K562 (cell line): ENCODE measurements around the gene ERICH6B. TPM values are rescaled to one million over a fixed set of nuclear protein-coding genes. Genes with fewer than 3 reads are reported as not detected.

Experiments
- ATAC-seq: fragments of 200-7000 bp; cut with Tn5 transposase; 3 replicates; pipeline ENCODE4 v1.9.1; 2020; ENCODE audit warnings: moderate library complexity
- BruUV-seq: library from RNA; stranded (reverse); fragments of 400-500 nt; replicated peaks from 2 replicates; lab custom pipeline; 2021; lab: Mats Ljungman, UMichigan
- CTCF ChIA-PET: fragments of 300-600 bp; formaldehyde crosslinking; extraction: SDS; loops from one replicate; lab custom pipeline; 2021; ENCODE audit warnings: low intra/inter-chr PET ratio; lab: Yijun Ruan, JAX
- POLR2A ChIA-PET: fragments of 300-600, 350-650 bp; sonication (Branson Sonifier 250); formaldehyde crosslinking; extraction: SDS; loops from one replicate; lab custom pipeline; 2021; ENCODE audit warnings: antibody characterized with exemption, inconsistent platforms; lab: Yijun Ruan, JAX
- DNase-seq, 4 experiments: peaks; one replicate each; pipeline versions ENCODE4 v3.0.0 to v3.0.0-alpha.2; 2011 to 2018; ENCODE audit warnings: low spot score in 3 of 4, mixed read lengths in 3 of 4; ENCODE audit errors: extremely low read depth in 1 of 4
- FAIRE-seq: peaks from 2 replicates; lab custom pipeline; 2011; peaks lifted over from hg19 to GRCh38; lab: Jason Lieb, UNC
- H2AFZ ChIP-seq: 2 replicates; pipeline ENCODE4 v1.6.0; 2011; ENCODE audit warnings: low read depth, low read length, control low read depth, inconsistent platforms
- H3K27ac ChIP-seq: fragments of 200-600 bp; 3 replicates; pipeline ENCODE4 v1.8.0; 2011; ENCODE audit warnings: low read depth, mild to moderate bottlenecking, control low read depth, inconsistent platforms, low read length, moderate library complexity, mixed read lengths; ENCODE audit errors: extremely low read depth
- H3K27me3 ChIP-seq, 2 experiments: fragments of 300-600 bp in 1 of 2; 2 replicates in 1 of 2; 3 replicates in 1 of 2; pipeline versions ENCODE4 v1.6.0 to v1.8.0; 2011; ENCODE audit warnings: inconsistent platforms in 2 of 2, low read length in 2 of 2, mild to moderate bottlenecking in 1 of 2, mixed read lengths in 1 of 2, moderate library complexity in 1 of 2; ENCODE audit not compliant: control insufficient read depth in 2 of 2, insufficient read depth in 2 of 2
- H3K36me3 ChIP-seq: fragments of 300-600 bp; 3 replicates; pipeline ENCODE4 v1.8.0; 2011; ENCODE audit warnings: mild to moderate bottlenecking, low read length, inconsistent platforms; ENCODE audit not compliant: control insufficient read depth, insufficient read depth
- H3K4me1 ChIP-seq, 2 experiments: fragments of 200-600 bp in 1 of 2; replicated peaks in 1 of 2; 2 replicates in 1 of 2; 3 replicates in 1 of 2; pipeline versions ENCODE4 v1.5.1 to v1.8.0; 2011; ENCODE audit warnings: inconsistent platforms in 2 of 2, low read length in 2 of 2, mild to moderate bottlenecking in 1 of 2, mixed read lengths in 1 of 2, moderate library complexity in 1 of 2; ENCODE audit not compliant: control insufficient read depth in 2 of 2, insufficient read depth in 2 of 2
- H3K4me2 ChIP-seq: 2 replicates; pipeline ENCODE4 v1.6.1; 2011; ENCODE audit warnings: low read length, control low read depth, inconsistent platforms, mixed read lengths; ENCODE audit not compliant: insufficient read depth
- H3K4me3 ChIP-seq: fragments of 200-600 bp; sonication (generic), shearing (Covaris generic); 2 replicates; pipeline ENCODE4 v1.5.1; 2016; ENCODE audit warnings: control low read depth, inconsistent platforms
- H3K79me2 ChIP-seq: fragments of 200-600 bp; 3 replicates; pipeline ENCODE4 v1.8.0; 2011; ENCODE audit warnings: low read length, inconsistent platforms; ENCODE audit not compliant: control insufficient read depth, insufficient read depth
- H3K9ac ChIP-seq, 2 experiments: 2 replicates each; pipeline versions ENCODE4 v1.6.0 to v1.6.1; 2011; ENCODE audit warnings: low read depth in 2 of 2, low read length in 2 of 2, control low read depth in 1 of 2, inconsistent platforms in 1 of 2, mild to moderate bottlenecking in 1 of 2, mixed read lengths in 1 of 2; ENCODE audit not compliant: insufficient read depth in 1 of 2
- H3K9me1 ChIP-seq: one replicate; pipeline ENCODE4 v1.6.0; 2011; ENCODE audit warnings: inconsistent platforms, mild to moderate bottlenecking, low read length, moderate library complexity; ENCODE audit not compliant: control insufficient read depth, insufficient read depth
- H3K9me3 ChIP-seq: replicated peaks from 2 replicates; pipeline ENCODE4 v1.5.1; 2011; ENCODE audit warnings: low read depth, low read length, inconsistent platforms; ENCODE audit not compliant: control insufficient read depth, insufficient read depth
- H4K20me1 ChIP-seq: replicated peaks from 2 replicates; pipeline ENCODE4 v1.6.1; 2011; ENCODE audit warnings: low read length, inconsistent platforms, mixed read lengths; ENCODE audit not compliant: control insufficient read depth, insufficient read depth
- EHMT2 ChIP-seq: fragments of 450-650 bp; IDR thresholded peaks from 2 replicates; pipeline ENCODE4 v1.6.1; 2018; ENCODE audit warnings: antibody characterized with exemption
- ZNF395 ChIP-seq: fragments of 200-800 bp; sonication (Bioruptor generic); IDR thresholded peaks from 2 replicates; pipeline ENCODE4 v1.6.1; 2017; ENCODE audit warnings: missing genetic modification characterization, missing compliant biosample characterization
- WGBS: fragments of 100-300 bp; shearing (Covaris generic); methylation state at CpG from one replicate; pipeline ENCODE4 v1.1.6; 2016; ENCODE audit warnings: low coverage, mixed read lengths; ENCODE audit not compliant: insufficient coverage; ENCODE audit errors: missing lambda C conversion rate; 5-methylcytosine and 5-hydroxymethylcytosine counted together
- in situ Hi-C: fragments of 300-500 bp; cut with MboI; formaldehyde crosslinking; loops from 4 replicates; pipeline ENCODE4 v1.15.0; 2018; ENCODE audit warnings: inconsistent platforms, mixed read lengths
- intact Hi-C: fragments of 100-400 bp; cut with micrococcal nuclease; formaldehyde crosslinking; loops from 2 replicates; pipeline ENCODE4 v1.14.2; 2022
- polyA plus RNA-seq, 8 experiments: library from polyadenylated mRNA; depleted of rRNA in 4 of 8; stranded (reverse) in 5 of 8; unstranded in 3 of 8; fragments of >200 nt; fragmentation: Nextera tagmentation in 2 of 8; fragmentation: Illumina TruSeq in 1 of 8; extraction: Ambion mirVana in 2 of 8; extraction: Trizol in 1 of 8; gene quantifications; 2 replicates each; pipeline versions ENCODE4 v1.2.1 to v1.2.3, GENCODE V29; 2011 to 2014; ENCODE audit warnings: inconsistent platforms in 1 of 8, missing spikeins in 1 of 8
- total RNA-seq, 7 experiments: library from RNA; depleted of rRNA in 6 of 7; stranded (reverse); fragments of >200 nt in 6 of 7; fragmentation: Illumina TruSeq in 2 of 7; extraction: Trizol in 2 of 7; gene quantifications; 2 replicates each; pipeline versions ENCODE4 v1.2.1 to v1.2.3, GENCODE V29; 2011 to 2021; ENCODE audit warnings: low replicate concordance in 1 of 7
- TF ChIP-seq, protein P1 (sequence below), 2 experiments: fragments of 450-650 bp; formaldehyde crosslinking in 1 of 2; IDR thresholded peaks; 2 replicates each; pipeline versions ENCODE4 v1.4.0 to v1.6.1; 2014 to 2020; ENCODE audit warnings: mild to moderate bottlenecking in 2 of 2, borderline replicate concordance in 1 of 2, low read depth in 1 of 2

Gene ERICH6B
- total and polyA plus RNA-seq, 9 of the 15 experiments (the other 6 are each of a cell fraction or from before 2014, with no cell fraction given) = not detected

DNA sequence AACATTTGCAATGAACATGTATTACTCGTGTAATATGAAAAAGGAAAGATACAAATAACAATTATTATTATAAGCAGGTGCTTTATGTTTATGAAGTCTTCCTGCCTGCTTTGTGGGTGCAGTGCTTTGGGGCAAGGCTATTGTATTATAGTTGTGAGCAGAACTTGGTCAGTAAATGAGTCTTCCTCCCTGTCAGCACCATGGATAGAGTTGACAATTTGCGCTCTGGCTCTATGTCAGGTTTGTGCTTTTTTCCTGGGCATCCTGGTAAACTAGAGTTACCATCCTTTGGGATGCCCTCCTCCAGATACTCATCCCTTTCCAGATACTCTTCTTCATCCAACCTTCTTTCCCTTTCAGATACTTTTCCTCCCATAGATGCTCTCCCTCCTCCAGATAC lies 19.6 kb downstream of the ERICH6B start:
- POLR2A ChIA-PET = no interaction called here
- Histone ChIP-seq H3K9me3 (no peaks in the 10 kb centered on the region), H3K36me3 (no peaks in the 10 kb centered on the region), H3K4me1 (no peaks in the 10 kb centered on the region; a peak in 1 of 5 replicates), H3K9me1 (no peaks in the 10 kb centered on the region), H3K27ac (no peak overlapping the region), H3K79me2 (no peaks in the 10 kb centered on the region), H3K27me3 (no peaks in the 10 kb centered on the region; a peak in 2 of 5 replicates), H4K20me1 (no peaks in the 10 kb centered on the region), H2AFZ (no peak overlapping the region), H3K9ac (no peak overlapping the region), H3K4me2 (no peak overlapping the region), H3K4me3 (no peak overlapping the region)
- DNase-seq (no peak), ATAC-seq (no peak), FAIRE-seq (no peak)
- intact Hi-C loops (no loop called here), in situ Hi-C loops (no loop called here)
- no TSS peak for BruUV-seq
- CTCF ChIA-PET = no interaction called here
- TF ChIP-seq, protein P1, sequence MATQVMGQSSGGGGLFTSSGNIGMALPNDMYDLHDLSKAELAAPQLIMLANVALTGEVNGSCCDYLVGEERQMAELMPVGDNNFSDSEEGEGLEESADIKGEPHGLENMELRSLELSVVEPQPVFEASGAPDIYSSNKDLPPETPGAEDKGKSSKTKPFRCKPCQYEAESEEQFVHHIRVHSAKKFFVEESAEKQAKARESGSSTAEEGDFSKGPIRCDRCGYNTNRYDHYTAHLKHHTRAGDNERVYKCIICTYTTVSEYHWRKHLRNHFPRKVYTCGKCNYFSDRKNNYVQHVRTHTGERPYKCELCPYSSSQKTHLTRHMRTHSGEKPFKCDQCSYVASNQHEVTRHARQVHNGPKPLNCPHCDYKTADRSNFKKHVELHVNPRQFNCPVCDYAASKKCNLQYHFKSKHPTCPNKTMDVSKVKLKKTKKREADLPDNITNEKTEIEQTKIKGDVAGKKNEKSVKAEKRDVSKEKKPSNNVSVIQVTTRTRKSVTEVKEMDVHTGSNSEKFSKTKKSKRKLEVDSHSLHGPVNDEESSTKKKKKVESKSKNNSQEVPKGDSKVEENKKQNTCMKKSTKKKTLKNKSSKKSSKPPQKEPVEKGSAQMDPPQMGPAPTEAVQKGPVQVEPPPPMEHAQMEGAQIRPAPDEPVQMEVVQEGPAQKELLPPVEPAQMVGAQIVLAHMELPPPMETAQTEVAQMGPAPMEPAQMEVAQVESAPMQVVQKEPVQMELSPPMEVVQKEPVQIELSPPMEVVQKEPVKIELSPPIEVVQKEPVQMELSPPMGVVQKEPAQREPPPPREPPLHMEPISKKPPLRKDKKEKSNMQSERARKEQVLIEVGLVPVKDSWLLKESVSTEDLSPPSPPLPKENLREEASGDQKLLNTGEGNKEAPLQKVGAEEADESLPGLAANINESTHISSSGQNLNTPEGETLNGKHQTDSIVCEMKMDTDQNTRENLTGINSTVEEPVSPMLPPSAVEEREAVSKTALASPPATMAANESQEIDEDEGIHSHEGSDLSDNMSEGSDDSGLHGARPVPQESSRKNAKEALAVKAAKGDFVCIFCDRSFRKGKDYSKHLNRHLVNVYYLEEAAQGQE (IDR thresholded peaks at IDR 0.05; ENCODE audit: borderline replicate concordance) = peak; percentile 76
- TF ChIP-seq, protein P1 (CRISPR knock-in tag; IDR thresholded peaks at IDR 0.05; ENCODE audit: low read depth) = no peak
- TF ChIP-seq ZNF395 (no peak), EHMT2 (peak; percentile 64; the same call in 1 of the 2 replicates)
- 0% methylated on average over 2 of the region's 2 CpGs for WGBS
